ENCODE results near the gene RCN2.

DNA sequence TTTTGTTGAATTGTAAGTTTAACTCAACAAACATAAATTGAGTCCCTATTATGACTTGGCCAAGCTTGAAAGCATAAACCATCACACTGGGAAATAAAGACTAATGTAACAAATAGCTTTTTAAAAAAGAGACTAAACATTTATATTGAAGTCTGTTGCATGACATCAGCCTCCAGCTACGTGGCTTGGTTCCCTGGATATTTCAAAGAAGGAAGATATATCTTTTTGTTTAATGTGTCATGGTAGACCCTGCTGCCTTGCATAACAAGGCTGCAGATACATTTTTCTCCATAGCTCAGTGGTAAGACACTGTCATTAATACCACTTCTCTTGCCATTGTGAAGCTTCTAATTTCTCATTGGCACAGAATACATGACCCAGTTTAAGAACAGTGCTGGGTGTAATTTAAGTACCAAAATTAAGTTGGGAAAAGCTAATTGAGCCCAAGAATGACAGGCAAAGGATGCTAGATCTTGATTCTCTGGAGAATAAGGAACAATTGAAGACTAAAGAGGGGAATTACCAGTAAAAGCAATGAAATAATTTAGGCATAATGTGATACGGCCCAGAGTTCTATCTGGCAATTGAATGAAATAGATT lies 14.0 kb downstream of the RCN2 start:
- TF ChIP-seq ZC3H4 (CRISPR knock-in tag; IDR thresholded peaks at IDR 0.05; ENCODE audit: borderline replicate concordance) (no peak), ZNF615 (CRISPR knock-in tag; IDR thresholded peaks at IDR 0.05; ENCODE audit: borderline replicate concordance) (no peak), MEF2D (CRISPR knock-in tag; IDR thresholded peaks at IDR 0.05) (no peak), NFATC3 (CRISPR knock-in tag; IDR thresholded peaks at IDR 0.05) (no peak), ZFY (CRISPR knock-in tag; IDR thresholded peaks at IDR 0.05) (no peak)
- TF ChIP-seq, protein P1, sequence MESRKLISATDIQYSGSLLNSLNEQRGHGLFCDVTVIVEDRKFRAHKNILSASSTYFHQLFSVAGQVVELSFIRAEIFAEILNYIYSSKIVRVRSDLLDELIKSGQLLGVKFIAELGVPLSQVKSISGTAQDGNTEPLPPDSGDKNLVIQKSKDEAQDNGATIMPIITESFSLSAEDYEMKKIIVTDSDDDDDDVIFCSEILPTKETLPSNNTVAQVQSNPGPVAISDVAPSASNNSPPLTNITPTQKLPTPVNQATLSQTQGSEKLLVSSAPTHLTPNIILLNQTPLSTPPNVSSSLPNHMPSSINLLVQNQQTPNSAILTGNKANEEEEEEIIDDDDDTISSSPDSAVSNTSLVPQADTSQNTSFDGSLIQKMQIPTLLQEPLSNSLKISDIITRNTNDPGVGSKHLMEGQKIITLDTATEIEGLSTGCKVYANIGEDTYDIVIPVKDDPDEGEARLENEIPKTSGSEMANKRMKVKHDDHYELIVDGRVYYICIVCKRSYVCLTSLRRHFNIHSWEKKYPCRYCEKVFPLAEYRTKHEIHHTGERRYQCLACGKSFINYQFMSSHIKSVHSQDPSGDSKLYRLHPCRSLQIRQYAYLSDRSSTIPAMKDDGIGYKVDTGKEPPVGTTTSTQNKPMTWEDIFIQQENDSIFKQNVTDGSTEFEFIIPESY (CRISPR knock-in tag; IDR thresholded peaks at IDR 0.05), result no peak
- TF ChIP-seq, protein P2, sequence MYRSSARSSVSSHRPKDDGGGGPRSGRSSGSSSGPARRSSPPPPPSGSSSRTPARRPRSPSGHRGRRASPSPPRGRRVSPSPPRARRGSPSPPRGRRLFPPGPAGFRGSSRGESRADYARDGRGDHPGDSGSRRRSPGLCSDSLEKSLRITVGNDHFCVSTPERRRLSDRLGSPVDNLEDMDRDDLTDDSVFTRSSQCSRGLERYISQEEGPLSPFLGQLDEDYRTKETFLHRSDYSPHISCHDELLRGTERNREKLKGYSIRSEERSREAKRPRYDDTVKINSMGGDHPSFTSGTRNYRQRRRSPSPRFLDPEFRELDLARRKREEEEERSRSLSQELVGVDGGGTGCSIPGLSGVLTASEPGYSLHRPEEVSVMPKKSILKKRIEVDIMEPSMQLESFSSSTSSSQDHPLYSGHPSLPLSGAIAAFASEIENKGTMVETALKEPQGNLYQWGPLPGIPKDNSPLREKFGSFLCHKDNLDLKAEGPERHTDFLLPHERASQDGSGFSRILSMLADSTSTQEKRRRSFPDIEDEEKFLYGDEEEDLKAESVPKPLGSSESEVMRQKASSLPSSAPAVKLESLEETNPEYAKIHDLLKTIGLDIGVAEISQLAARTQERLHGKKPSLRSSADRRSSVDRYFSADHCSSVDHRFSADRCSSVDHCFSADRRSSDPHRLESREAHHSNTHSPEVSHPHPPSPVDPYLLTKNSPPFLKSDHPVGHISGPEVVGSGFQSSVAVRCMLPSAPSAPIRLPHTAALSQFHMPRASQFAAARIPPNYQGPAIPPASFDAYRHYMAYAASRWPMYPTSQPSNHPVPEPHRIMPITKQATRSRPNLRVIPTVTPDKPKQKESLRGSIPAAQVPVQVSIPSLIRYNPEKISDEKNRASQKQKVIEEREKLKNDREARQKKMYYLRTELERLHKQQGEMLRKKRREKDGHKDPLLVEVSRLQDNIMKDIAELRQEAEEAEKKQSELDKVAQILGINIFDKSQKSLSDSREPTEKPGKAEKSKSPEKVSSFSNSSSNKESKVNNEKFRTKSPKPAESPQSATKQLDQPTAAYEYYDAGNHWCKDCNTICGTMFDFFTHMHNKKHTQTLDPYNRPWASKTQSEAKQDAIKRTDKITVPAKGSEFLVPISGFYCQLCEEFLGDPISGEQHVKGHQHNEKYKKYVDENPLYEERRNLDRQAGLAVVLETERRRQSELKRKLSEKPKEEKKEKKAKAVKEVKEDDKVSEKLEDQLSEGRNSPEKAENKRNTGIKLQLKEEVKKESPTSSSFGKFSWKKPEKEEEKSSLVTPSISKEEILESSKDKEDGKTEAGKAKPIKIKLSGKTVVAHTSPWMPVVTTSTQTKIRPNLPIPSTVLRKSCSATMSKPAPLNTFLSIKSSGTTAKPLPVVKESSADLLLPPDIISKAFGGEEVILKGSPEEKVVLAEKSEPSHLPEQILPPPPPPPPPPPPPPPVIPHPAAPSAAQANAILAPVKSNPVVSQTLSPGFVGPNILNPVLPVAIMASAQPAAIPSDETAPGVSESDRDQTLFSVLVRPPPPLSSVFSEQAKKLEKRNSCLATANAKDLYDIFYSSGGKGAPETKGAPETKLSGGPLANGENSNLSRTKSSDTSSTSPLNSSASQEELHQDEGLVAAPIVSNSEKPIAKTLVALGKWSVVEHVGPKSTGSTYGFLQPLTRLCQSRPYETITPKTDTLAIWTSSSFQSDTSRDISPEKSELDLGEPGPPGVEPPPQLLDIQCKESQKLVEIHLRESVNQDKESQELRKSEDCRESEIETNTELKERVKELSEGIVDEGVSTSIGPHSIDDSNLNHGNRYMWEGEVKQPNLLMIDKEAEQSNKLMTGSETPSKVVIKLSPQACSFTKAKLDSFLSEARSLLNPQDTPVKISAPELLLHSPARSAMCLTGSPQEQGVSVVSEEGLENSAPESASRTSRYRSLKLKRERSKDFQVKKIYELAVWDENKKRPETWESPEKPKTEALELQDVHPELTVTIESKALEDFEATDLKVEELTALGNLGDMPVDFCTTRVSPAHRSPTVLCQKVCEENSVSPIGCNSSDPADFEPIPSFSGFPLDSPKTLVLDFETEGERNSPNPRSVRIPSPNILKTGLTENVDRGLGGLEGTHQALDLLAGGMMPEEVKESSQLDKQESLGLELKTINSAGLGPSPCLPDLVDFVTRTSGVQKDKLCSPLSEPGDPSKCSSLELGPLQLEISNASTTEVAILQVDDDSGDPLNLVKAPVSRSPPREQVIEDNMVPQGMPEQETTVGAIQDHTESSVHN (CRISPR knock-in tag; IDR thresholded peaks at IDR 0.05), result no peak
- TF ChIP-seq, protein P3, sequence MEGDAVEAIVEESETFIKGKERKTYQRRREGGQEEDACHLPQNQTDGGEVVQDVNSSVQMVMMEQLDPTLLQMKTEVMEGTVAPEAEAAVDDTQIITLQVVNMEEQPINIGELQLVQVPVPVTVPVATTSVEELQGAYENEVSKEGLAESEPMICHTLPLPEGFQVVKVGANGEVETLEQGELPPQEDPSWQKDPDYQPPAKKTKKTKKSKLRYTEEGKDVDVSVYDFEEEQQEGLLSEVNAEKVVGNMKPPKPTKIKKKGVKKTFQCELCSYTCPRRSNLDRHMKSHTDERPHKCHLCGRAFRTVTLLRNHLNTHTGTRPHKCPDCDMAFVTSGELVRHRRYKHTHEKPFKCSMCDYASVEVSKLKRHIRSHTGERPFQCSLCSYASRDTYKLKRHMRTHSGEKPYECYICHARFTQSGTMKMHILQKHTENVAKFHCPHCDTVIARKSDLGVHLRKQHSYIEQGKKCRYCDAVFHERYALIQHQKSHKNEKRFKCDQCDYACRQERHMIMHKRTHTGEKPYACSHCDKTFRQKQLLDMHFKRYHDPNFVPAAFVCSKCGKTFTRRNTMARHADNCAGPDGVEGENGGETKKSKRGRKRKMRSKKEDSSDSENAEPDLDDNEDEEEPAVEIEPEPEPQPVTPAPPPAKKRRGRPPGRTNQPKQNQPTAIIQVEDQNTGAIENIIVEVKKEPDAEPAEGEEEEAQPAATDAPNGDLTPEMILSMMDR (CRISPR knock-in tag; IDR thresholded peaks at IDR 0.05), result no peak
